Vagina (tissue), 2 donors: Measurements from ENCODE around the gene MACROD2.

Source experiments
- POLR2A ChIP-seq, 2 donors: fragments of 450-650 bp; IDR thresholded peaks; one replicate each; pipeline ENCODE4 v1.6.1; 2017; ENCODE audit warnings: antibody characterized with exemption in 2 of 2, mild to moderate bottlenecking in 2 of 2, moderate library complexity in 2 of 2
- POLR2AphosphoS5 ChIP-seq, 2 donors: sonication (generic); formaldehyde crosslinking; IDR thresholded peaks; one replicate each; pipeline ENCODE4 v1.9.0; 2017; ENCODE audit warnings: antibody characterized with exemption in 2 of 2, mild to moderate bottlenecking in 2 of 2, low read depth in 1 of 2; ENCODE audit not compliant: insufficient read depth in 1 of 2
- TF ChIP-seq, protein P1 (sequence below), 3 experiments: fragments of 450-650 bp in 2 of 3; fragments of 200-600 bp in 1 of 3; sonication (generic) in 1 of 3; IDR thresholded peaks; one replicate each; pipeline ENCODE4 v1.5.1; 2017 to 2019; ENCODE audit warnings: antibody characterized with exemption in 3 of 3, mild to moderate bottlenecking in 2 of 3, moderate library complexity in 2 of 3

DNA sequence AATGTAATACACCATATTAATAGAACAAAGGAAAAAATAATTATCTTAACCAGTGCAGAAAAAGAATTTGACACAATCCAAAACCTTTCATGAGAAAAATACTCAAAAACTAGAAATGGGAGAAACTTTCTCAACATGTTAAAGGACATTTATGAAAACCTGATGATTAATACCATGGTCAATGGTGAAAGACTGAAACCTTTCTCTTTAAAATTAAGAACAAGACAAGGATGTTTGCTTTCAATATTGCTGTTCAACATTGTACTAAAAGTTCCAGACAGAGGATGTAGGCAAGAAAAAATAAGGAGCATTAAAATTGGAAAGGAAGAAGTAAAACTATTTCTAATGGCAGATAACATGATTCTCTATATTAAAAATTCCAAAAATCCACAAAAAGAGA, 1323.4 kb downstream of the MACROD2 start:
- TF ChIP-seq, protein P1, sequence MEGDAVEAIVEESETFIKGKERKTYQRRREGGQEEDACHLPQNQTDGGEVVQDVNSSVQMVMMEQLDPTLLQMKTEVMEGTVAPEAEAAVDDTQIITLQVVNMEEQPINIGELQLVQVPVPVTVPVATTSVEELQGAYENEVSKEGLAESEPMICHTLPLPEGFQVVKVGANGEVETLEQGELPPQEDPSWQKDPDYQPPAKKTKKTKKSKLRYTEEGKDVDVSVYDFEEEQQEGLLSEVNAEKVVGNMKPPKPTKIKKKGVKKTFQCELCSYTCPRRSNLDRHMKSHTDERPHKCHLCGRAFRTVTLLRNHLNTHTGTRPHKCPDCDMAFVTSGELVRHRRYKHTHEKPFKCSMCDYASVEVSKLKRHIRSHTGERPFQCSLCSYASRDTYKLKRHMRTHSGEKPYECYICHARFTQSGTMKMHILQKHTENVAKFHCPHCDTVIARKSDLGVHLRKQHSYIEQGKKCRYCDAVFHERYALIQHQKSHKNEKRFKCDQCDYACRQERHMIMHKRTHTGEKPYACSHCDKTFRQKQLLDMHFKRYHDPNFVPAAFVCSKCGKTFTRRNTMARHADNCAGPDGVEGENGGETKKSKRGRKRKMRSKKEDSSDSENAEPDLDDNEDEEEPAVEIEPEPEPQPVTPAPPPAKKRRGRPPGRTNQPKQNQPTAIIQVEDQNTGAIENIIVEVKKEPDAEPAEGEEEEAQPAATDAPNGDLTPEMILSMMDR (IDR thresholded peaks at IDR 0.05) = no peak
- no peak for TF ChIP-seq POLR2AphosphoS5 (IDR thresholded peaks at IDR 0.05; ENCODE audit: insufficient read depth in 1 of 2, low read depth in 1 of 2)
- TF ChIP-seq POLR2A (IDR thresholded peaks at IDR 0.05) = no peak
